ENCODE results near the gene STOM.

DNA sequence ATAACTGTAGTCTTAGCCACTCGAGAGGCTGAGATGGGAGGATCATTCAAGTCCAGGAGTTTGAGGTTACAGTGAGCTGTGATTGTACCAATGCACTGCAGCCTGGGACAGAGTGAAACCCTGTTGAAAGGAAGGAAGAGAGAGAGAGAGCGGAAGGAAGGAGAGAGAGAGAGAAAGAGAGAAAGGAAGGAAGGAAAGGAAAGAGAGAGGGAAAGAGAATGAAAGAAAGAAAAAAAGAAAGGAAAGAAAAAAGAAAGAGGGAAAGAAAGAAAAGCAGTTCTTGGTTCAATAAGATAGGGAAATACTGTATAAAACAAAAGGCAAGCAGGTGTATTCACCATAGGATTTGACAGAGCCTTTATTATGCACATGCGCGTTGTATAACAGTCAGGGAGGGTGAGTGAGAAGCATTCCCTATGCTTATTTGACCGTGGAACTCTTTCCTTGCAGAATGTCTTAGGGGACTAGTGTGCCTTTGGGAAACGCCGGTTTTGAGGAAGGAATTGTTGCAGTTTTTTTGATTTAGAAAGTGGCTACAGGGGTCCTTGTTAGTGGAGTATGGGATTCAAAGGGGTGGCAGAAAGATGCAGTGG, 60.1 kb downstream of the STOM start:
- TF ChIP-seq, protein P1, sequence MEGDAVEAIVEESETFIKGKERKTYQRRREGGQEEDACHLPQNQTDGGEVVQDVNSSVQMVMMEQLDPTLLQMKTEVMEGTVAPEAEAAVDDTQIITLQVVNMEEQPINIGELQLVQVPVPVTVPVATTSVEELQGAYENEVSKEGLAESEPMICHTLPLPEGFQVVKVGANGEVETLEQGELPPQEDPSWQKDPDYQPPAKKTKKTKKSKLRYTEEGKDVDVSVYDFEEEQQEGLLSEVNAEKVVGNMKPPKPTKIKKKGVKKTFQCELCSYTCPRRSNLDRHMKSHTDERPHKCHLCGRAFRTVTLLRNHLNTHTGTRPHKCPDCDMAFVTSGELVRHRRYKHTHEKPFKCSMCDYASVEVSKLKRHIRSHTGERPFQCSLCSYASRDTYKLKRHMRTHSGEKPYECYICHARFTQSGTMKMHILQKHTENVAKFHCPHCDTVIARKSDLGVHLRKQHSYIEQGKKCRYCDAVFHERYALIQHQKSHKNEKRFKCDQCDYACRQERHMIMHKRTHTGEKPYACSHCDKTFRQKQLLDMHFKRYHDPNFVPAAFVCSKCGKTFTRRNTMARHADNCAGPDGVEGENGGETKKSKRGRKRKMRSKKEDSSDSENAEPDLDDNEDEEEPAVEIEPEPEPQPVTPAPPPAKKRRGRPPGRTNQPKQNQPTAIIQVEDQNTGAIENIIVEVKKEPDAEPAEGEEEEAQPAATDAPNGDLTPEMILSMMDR (IDR thresholded peaks at IDR 0.05; ENCODE audit: low read depth, low read length): no peak
- no peak for TF ChIP-seq EZH2phosphoT487 (IDR thresholded peaks at IDR 0.05; ENCODE audit: low read depth)

Data from OCI-LY3 (cell line).